NB4 (cell line): ENCODE data around the gene PIGT.

Source experiments
- CTCF ChIP-seq: IDR thresholded peaks from one replicate; pipeline ENCODE4 v1.5.1; 2012; ENCODE audit warnings: low read depth, low read length
- MYC ChIP-seq: IDR thresholded peaks from 2 replicates; pipeline ENCODE4 v1.6.1; 2011; ENCODE audit warnings: low read depth, low read length
- POLR2A ChIP-seq: IDR thresholded peaks from 2 replicates; pipeline ENCODE4 v1.6.1; 2011; ENCODE audit warnings: mild to moderate bottlenecking; ENCODE audit not compliant: insufficient read length; ENCODE audit errors: extremely low read depth

GRCh38 chr20:45372241-45372640 lies 43.7 kb upstream of the PIGT start:
- TF ChIP-seq CTCF (no peak), MYC (no peak), POLR2A (no peak)
